DND-41 (cell line): ENCODE data around the gene IL17RB.

Experiments
- ATAC-seq: fragments of 200-7000 bp; cut with Tn5 transposase; 3 replicates; pipeline ENCODE4 v1.9.1; 2021; ENCODE audit warnings: low read depth; ENCODE audit not compliant: insufficient read depth
- DNase-seq: peaks from one replicate; pipeline ENCODE4 v3.0.0-alpha.2; 2020
- H2AFZ ChIP-seq: 2 replicates; pipeline ENCODE4 v1.6.0; 2012; ENCODE audit warnings: low read depth, low read length
- H3K27ac ChIP-seq: 2 replicates; pipeline ENCODE4 v1.5.1; 2012; ENCODE audit warnings: low read length, inconsistent platforms
- H3K27me3 ChIP-seq: fragments of 200-600 bp; sonication (generic); 2 replicates; pipeline ENCODE4 v1.6.0; 2012; ENCODE audit warnings: low read length, mild to moderate bottlenecking, inconsistent platforms; ENCODE audit not compliant: insufficient read depth, poor library complexity
- H3K36me3 ChIP-seq: 2 replicates; pipeline ENCODE4 v1.5.1; 2012; ENCODE audit warnings: low read length, inconsistent platforms; ENCODE audit not compliant: insufficient read depth
- H3K4me1 ChIP-seq: 2 replicates; pipeline ENCODE4 v1.5.1; 2012; ENCODE audit warnings: mild to moderate bottlenecking, low read length; ENCODE audit not compliant: insufficient read depth
- H3K4me2 ChIP-seq: 2 replicates; pipeline ENCODE4 v1.6.0; 2012; ENCODE audit warnings: mild to moderate bottlenecking, moderate library complexity, low read length, inconsistent platforms; ENCODE audit not compliant: insufficient read depth
- H3K4me3 ChIP-seq, 2 experiments: fragments of 200-600 bp in 1 of 2; shearing (Covaris generic) in 1 of 2; 2 replicates each; pipeline ENCODE4 v1.5.1; 2012 to 2016; ENCODE audit warnings: inconsistent platforms in 2 of 2, low read length in 2 of 2, mild to moderate bottlenecking in 2 of 2, low read depth in 1 of 2, moderate library complexity in 1 of 2
- H3K79me2 ChIP-seq: 2 replicates; pipeline ENCODE4 v1.6.0; 2012; ENCODE audit warnings: low read length, inconsistent platforms; ENCODE audit not compliant: insufficient read depth
- H3K9ac ChIP-seq: 2 replicates; pipeline ENCODE4 v1.6.0; 2012; ENCODE audit warnings: low read depth, mild to moderate bottlenecking, inconsistent platforms, low read length, moderate library complexity
- H3K9me3 ChIP-seq: 2 replicates; pipeline ENCODE4 v1.5.1; 2012; ENCODE audit warnings: low read length, moderate library complexity, mild to moderate bottlenecking, inconsistent platforms; ENCODE audit not compliant: insufficient read depth, severe bottlenecking
- H4K20me1 ChIP-seq: 2 replicates; pipeline ENCODE4 v1.6.0; 2012; ENCODE audit warnings: low read length; ENCODE audit not compliant: insufficient read depth
- EZH2 ChIP-seq: IDR thresholded peaks from 3 replicates; pipeline ENCODE4 v1.6.1; 2012; ENCODE audit warnings: borderline replicate concordance, low read depth, mild to moderate bottlenecking, moderate library complexity, low read length, inconsistent platforms; ENCODE audit not compliant: severe bottlenecking
- TF ChIP-seq, protein P1 (sequence below): IDR thresholded peaks from 2 replicates; pipeline ENCODE4 v1.5.1; 2012; ENCODE audit warnings: borderline replicate concordance, low read length, moderate library complexity, mild to moderate bottlenecking; ENCODE audit not compliant: poor library complexity, severe bottlenecking; ENCODE audit errors: extremely low read depth

The IL17RB gene

DNA sequence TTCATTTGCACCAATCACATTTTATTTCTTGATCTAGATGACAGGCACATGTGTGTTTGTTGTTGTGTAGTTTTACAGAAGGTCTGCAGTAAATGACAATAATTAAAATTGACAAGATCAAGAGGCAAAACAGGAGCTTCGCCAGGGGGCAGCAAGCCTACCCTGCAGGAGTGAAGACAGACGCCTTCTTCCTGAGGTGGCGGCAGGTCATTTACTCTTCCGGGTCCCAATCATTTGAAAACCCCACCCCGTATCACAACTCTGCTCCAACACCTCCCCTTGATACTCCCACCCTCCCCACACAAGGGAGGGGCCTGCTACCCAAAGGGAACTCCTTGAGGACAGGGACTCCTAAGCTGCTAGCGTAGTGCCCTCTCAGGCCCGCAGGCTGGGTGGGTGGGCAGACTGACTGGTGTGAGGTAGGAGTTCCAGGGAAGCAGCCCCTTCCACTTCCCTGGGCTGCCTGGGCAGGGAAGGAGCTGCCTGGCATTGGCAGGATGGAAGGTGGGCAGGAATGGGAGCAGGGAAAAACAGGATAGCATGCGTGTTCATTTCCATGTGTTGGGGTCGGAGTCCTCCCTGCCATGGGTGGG, 13.2 kb upstream of the IL17RB start:
- Histone ChIP-seq H2AFZ (no peak overlapping the region), H4K20me1 (no peaks in the 10 kb centered on the region; the same call in 1 of the 2 replicates), H3K9ac (no peak overlapping the region), H3K27ac (no peak overlapping the region), H3K4me3 (no peak overlapping the region), H3K4me2 (no peak overlapping the region), H3K9me3 (no peaks in the 10 kb centered on the region), H3K4me1 (no peaks in the 10 kb centered on the region), H3K79me2 (no peaks in the 10 kb centered on the region), H3K27me3 (no peaks in the 10 kb centered on the region), H3K36me3 (no peaks in the 10 kb centered on the region)
- no peak for TF ChIP-seq EZH2
- TF ChIP-seq, protein P1, sequence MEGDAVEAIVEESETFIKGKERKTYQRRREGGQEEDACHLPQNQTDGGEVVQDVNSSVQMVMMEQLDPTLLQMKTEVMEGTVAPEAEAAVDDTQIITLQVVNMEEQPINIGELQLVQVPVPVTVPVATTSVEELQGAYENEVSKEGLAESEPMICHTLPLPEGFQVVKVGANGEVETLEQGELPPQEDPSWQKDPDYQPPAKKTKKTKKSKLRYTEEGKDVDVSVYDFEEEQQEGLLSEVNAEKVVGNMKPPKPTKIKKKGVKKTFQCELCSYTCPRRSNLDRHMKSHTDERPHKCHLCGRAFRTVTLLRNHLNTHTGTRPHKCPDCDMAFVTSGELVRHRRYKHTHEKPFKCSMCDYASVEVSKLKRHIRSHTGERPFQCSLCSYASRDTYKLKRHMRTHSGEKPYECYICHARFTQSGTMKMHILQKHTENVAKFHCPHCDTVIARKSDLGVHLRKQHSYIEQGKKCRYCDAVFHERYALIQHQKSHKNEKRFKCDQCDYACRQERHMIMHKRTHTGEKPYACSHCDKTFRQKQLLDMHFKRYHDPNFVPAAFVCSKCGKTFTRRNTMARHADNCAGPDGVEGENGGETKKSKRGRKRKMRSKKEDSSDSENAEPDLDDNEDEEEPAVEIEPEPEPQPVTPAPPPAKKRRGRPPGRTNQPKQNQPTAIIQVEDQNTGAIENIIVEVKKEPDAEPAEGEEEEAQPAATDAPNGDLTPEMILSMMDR: no peak
- DNase-seq (no peak), ATAC-seq (no peak)

DNA sequence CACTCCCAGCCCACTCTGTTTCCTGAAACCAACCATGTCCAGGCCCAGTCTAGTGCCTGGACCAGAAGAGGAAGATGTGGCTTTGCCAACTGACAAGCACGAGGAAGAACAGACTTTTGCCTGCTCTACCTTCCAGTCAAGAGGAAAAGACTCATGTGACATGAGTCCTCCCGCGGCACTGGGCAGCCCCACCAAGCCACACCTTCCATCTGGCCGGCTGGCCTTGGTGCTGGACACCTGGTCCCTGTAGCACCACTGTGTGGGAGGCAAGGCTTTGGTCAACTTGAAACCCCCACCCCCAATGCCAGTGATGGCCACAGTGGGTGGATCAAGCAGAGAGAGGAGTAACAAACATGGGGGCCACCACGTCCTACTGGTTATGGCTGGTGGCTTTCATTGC, 12.7 kb upstream of the IL17RB start:
- ATAC-seq (no peak), DNase-seq (no peak)
- H3K4me2 ChIP-seq: no peak overlapping the region
- no peak overlapping the region for H3K4me3 ChIP-seq
- no peaks in the 10 kb centered on the region for H3K9me3 ChIP-seq
- H3K4me1 ChIP-seq: no peaks in the 10 kb centered on the region
- H3K27me3 ChIP-seq: no peaks in the 10 kb centered on the region
- H4K20me1 ChIP-seq: no peaks in the 10 kb centered on the region; the same call in 1 of the 2 replicates
- no peaks in the 10 kb centered on the region for H3K79me2 ChIP-seq
- H3K36me3 ChIP-seq: no peaks in the 10 kb centered on the region
- H2AFZ ChIP-seq: no peak overlapping the region
- no peak overlapping the region for H3K9ac ChIP-seq
- TF ChIP-seq, protein P1: no peak
- TF ChIP-seq EZH2: no peak
- H3K27ac ChIP-seq: no peak overlapping the region

DNA sequence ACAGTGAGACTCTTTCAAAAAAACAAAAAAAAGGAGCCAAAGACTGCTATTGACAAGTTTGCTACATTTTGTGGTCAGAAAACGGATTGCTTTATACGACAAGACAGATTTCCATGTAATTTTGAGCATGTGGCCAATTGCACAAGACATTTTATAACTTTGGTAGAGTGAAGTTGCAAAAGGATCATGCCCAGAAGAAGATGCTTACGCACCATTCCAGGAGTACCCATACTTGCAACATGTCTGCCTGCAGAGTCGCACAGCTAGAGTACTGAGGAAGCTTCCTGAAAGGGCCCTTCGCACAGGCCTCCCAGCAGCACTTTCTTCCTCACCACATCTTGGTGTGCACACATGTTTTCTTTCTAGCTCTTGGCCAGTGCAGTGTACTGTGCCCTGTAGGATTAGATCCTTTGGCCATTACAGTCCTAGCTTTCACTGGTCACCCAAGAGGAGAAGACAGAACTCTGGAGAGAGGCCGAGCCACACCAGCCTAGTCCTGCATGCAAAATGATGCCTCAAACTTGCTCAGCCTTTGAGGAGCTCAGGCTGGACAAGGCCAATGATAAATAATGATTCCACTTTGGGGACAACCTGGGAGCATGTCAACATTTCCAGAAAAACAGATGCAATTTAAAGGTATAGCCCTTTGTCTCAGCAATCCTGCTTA, 11.8 kb upstream of the IL17RB start:
- Histone ChIP-seq H3K27ac (no peak overlapping the region), H3K4me3 (no peak overlapping the region), H3K4me1 (no peaks in the 10 kb centered on the region), H3K27me3 (no peaks in the 10 kb centered on the region), H2AFZ (no peak overlapping the region), H3K9me3 (no peaks in the 10 kb centered on the region), H4K20me1 (no peaks in the 10 kb centered on the region; the same call in 1 of the 2 replicates), H3K79me2 (no peaks in the 10 kb centered on the region), H3K36me3 (no peaks in the 10 kb centered on the region), H3K9ac (no peak overlapping the region), H3K4me2 (no peak overlapping the region)
- DNase-seq (no peak), ATAC-seq (no peak)
- TF ChIP-seq, protein P1: no peak
- no peak for TF ChIP-seq EZH2
